H1 (cell line): ENCODE results near the gene MOV10L1. TPM values are rescaled to one million over a fixed set of nuclear protein-coding genes. Genes with fewer than 3 reads are reported as not detected.

Experiments used
- polyA plus RNA-seq, 7 experiments: library from polyadenylated mRNA; depleted of rRNA in 3 of 7; stranded (reverse) in 5 of 7; unstranded in 2 of 7; fragments of >200 nt in 5 of 7; fragments of 200-250 nt in 2 of 7; gene quantifications; 1 replicate in 5 of 7; 2 replicates in 1 of 7; 4 replicates in 1 of 7; pipeline versions ENCODE4 v1.2.1 to v1.2.3, GENCODE V29; 2011 to 2013; ENCODE audit warnings: missing spikeins in 2 of 7, mixed read lengths in 2 of 7
- total RNA-seq: library from RNA; stranded (reverse); fragmentation: NEBNext Ultra II Directional; extraction: Animal tissue kit (Norgen Biotek cat#: 25700); gene quantifications from 2 replicates; pipeline ENCODE4 v1.2.1, GENCODE V29; 2021
- TF ChIP-seq, protein P1 (sequence below): fragments of 300-600 bp; sonication (generic); IDR thresholded peaks from 2 replicates; pipeline ENCODE4 v1.7.1; 2012; ENCODE audit warnings: low read length, moderate library complexity, mild to moderate bottlenecking, inconsistent platforms; ENCODE audit not compliant: insufficient replicate concordance

Gene MOV10L1
- total and polyA plus RNA-seq, 2 of the 8 experiments (the other 6 are each of a cell fraction or from before 2014, with no cell fraction given): 0.32 TPM; not detected in 1

DNA sequence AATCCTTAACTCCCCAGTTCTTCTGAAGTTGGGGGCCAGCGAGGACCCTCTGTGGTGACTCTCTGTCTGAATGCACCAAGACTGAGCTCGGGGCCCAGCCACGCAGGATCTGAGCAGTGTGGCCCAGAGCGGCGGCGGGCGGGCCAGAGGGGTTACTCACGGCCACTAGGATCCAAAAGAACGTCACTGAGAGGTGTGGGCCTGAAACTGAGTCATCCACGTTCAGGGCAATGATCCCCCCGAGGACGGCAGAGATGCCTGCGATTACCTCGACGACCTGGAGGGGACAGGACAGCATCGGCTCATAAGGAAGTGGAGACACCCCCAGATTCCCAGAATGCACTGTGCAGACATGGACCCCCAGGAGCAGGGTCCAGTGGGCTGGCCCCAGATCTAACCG, 15.8 kb upstream of the MOV10L1 start (continued):
- TF ChIP-seq, protein P1, sequence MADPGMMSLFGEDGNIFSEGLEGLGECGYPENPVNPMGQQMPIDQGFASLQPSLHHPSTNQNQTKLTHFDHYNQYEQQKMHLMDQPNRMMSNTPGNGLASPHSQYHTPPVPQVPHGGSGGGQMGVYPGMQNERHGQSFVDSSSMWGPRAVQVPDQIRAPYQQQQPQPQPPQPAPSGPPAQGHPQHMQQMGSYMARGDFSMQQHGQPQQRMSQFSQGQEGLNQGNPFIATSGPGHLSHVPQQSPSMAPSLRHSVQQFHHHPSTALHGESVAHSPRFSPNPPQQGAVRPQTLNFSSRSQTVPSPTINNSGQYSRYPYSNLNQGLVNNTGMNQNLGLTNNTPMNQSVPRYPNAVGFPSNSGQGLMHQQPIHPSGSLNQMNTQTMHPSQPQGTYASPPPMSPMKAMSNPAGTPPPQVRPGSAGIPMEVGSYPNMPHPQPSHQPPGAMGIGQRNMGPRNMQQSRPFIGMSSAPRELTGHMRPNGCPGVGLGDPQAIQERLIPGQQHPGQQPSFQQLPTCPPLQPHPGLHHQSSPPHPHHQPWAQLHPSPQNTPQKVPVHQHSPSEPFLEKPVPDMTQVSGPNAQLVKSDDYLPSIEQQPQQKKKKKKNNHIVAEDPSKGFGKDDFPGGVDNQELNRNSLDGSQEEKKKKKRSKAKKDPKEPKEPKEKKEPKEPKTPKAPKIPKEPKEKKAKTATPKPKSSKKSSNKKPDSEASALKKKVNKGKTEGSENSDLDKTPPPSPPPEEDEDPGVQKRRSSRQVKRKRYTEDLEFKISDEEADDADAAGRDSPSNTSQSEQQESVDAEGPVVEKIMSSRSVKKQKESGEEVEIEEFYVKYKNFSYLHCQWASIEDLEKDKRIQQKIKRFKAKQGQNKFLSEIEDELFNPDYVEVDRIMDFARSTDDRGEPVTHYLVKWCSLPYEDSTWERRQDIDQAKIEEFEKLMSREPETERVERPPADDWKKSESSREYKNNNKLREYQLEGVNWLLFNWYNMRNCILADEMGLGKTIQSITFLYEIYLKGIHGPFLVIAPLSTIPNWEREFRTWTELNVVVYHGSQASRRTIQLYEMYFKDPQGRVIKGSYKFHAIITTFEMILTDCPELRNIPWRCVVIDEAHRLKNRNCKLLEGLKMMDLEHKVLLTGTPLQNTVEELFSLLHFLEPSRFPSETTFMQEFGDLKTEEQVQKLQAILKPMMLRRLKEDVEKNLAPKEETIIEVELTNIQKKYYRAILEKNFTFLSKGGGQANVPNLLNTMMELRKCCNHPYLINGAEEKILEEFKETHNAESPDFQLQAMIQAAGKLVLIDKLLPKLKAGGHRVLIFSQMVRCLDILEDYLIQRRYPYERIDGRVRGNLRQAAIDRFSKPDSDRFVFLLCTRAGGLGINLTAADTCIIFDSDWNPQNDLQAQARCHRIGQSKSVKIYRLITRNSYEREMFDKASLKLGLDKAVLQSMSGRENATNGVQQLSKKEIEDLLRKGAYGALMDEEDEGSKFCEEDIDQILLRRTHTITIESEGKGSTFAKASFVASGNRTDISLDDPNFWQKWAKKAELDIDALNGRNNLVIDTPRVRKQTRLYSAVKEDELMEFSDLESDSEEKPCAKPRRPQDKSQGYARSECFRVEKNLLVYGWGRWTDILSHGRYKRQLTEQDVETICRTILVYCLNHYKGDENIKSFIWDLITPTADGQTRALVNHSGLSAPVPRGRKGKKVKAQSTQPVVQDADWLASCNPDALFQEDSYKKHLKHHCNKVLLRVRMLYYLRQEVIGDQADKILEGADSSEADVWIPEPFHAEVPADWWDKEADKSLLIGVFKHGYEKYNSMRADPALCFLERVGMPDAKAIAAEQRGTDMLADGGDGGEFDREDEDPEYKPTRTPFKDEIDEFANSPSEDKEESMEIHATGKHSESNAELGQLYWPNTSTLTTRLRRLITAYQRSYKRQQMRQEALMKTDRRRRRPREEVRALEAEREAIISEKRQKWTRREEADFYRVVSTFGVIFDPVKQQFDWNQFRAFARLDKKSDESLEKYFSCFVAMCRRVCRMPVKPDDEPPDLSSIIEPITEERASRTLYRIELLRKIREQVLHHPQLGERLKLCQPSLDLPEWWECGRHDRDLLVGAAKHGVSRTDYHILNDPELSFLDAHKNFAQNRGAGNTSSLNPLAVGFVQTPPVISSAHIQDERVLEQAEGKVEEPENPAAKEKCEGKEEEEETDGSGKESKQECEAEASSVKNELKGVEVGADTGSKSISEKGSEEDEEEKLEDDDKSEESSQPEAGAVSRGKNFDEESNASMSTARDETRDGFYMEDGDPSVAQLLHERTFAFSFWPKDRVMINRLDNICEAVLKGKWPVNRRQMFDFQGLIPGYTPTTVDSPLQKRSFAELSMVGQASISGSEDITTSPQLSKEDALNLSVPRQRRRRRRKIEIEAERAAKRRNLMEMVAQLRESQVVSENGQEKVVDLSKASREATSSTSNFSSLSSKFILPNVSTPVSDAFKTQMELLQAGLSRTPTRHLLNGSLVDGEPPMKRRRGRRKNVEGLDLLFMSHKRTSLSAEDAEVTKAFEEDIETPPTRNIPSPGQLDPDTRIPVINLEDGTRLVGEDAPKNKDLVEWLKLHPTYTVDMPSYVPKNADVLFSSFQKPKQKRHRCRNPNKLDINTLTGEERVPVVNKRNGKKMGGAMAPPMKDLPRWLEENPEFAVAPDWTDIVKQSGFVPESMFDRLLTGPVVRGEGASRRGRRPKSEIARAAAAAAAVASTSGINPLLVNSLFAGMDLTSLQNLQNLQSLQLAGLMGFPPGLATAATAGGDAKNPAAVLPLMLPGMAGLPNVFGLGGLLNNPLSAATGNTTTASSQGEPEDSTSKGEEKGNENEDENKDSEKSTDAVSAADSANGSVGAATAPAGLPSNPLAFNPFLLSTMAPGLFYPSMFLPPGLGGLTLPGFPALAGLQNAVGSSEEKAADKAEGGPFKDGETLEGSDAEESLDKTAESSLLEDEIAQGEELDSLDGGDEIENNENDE: no peak
